ENCODE measurements around the gene AUTS2.

Gene AUTS2

GRCh38 chr7:69656890-69657289 is 58.6 kb downstream of the AUTS2 start:
- no peak for DNase-seq (ENCODE audit: low read depth)

GRCh38 chr7:69657331-69657730 is 59.1 kb downstream of the AUTS2 start:
- no peak for DNase-seq (ENCODE audit: low read depth)

GRCh38 chr7:69657985-69658384 is 59.7 kb downstream of the AUTS2 start:
- DNase-seq (ENCODE audit: low read depth) = no peak

- no peak for DNase-seq (ENCODE audit: low read depth)
These were observed 61.7 kb downstream of the AUTS2 start for GRCh38 chr7:69659983-69660382.

GRCh38 chr7:69661342-69661741 is 63.1 kb downstream of the AUTS2 start:
- no peak for DNase-seq (ENCODE audit: low read depth)

GRCh38 chr7:69663911-69664832 is 65.9 kb downstream of the AUTS2 start:
- DNase-seq (ENCODE audit: low read depth) = no peak

- DNase-seq (ENCODE audit: low read depth) = no peak
These were observed 67.1 kb downstream of the AUTS2 start for GRCh38 chr7:69665369-69665768.

- DNase-seq (ENCODE audit: low read depth) = no peak
These were observed 70.1 kb downstream of the AUTS2 start for GRCh38 chr7:69668339-69668870.

- no peak for DNase-seq (ENCODE audit: low read depth)
These were observed 72.4 kb downstream of the AUTS2 start for GRCh38 chr7:69670701-69671100.

- no peak for DNase-seq (ENCODE audit: low read depth)
These were observed 74.8 kb downstream of the AUTS2 start for GRCh38 chr7:69673074-69673473.

GRCh38 chr7:69674701-69675182 is 76.5 kb downstream of the AUTS2 start:
- no peak for DNase-seq (ENCODE audit: low read depth)

GRCh38 chr7:69676247-69676646 is 78.0 kb downstream of the AUTS2 start:
- DNase-seq (ENCODE audit: low read depth) = no peak

GRCh38 chr7:69677054-69677852 is 79.0 kb downstream of the AUTS2 start:
- DNase-seq (ENCODE audit: low read depth) = no peak

GRCh38 chr7:69677881-69678493 is 79.7 kb downstream of the AUTS2 start:
- no peak for DNase-seq (ENCODE audit: low read depth)

GRCh38 chr7:69678494-69679187 is 80.4 kb downstream of the AUTS2 start:
- DNase-seq (ENCODE audit: low read depth) = no peak

- no peak for DNase-seq (ENCODE audit: low read depth)
These were observed 82.9 kb downstream of the AUTS2 start for GRCh38 chr7:69681181-69681580.

GRCh38 chr7:69682518-69682917 is 84.2 kb downstream of the AUTS2 start:
- DNase-seq (ENCODE audit: low read depth) = no peak

GRCh38 chr7:69683002-69683401 is 84.7 kb downstream of the AUTS2 start:
- DNase-seq (ENCODE audit: low read depth) = no peak

- no peak for DNase-seq (ENCODE audit: low read depth)
These were observed 86.4 kb downstream of the AUTS2 start for GRCh38 chr7:69684369-69685292.

- no peak for DNase-seq (ENCODE audit: low read depth)
These were observed 87.0 kb downstream of the AUTS2 start for GRCh38 chr7:69685293-69685631.

GRCh38 chr7:69686366-69686765 is 88.1 kb downstream of the AUTS2 start:
- no peak for DNase-seq (ENCODE audit: low read depth)
